ENCODE data around the gene ALK. TPM values are rescaled to one million over a fixed set of nuclear protein-coding genes. Genes with fewer than 3 reads are reported as not detected.

ALK gene
- total and polyA plus RNA-seq, 2 experiments from 2014 or later = 0.35 TPM; not detected in 1

DNA sequence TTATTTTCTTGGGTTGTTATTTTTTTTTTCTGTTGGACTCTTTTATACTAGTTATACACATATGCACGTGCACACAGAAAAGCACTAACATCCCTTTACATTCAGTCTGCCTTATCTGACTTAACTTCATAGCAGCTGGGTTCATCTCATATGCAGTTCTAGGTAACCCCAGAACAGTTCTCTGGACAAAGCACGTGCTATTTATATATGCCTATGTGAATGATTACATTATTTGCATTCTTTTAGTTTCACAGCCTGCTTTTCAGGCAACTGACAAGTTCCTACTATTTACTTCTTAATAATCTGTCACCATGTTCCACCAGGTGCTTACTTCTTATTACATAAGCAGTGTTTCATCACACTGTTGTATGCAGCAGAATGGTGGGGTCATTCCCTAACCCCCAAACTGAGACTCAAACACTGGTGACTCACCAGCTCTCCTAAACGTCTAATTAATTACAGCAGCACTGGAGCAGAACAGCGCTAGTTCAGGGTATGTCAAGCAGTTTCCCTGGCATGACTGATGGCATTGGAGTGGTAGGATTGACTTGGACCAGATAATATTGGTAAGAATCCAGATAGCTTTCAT is 433.3 kb downstream of the ALK start:
- no peak for ATAC-seq
- Histone ChIP-seq H3K4me3 (no peak overlapping the region), H3K4me1 (ENCODE audit: insufficient read depth) (no peaks in the 10 kb centered on the region), H3K9me2 (ENCODE audit: insufficient read depth) (no peaks in the 10 kb centered on the region; the same call in 1 of the 2 replicates), H4K20me1 (replicated peaks; ENCODE audit: insufficient read depth) (no peaks in the 10 kb centered on the region), H3F3A (replicated peaks; ENCODE audit: low read depth) (no peaks in the 10 kb centered on the region), H3K27me3 (ENCODE audit: insufficient read depth) (no peaks in the 10 kb centered on the region), H3K27ac (ENCODE audit: low read depth) (no peak overlapping the region), H3K4me2 (no peak overlapping the region), H2AFZ (no peak overlapping the region), H3K36me3 (ENCODE audit: insufficient read depth) (no peaks in the 10 kb centered on the region), H3K79me2 (replicated peaks; ENCODE audit: insufficient read depth) (no peaks in the 10 kb centered on the region)
- Mint-ChIP-seq H3K36me3 (ENCODE audit: low read depth) (no peaks in the 10 kb centered on the region), H3K27me3 (ENCODE audit: insufficient read depth, low read depth, poor library complexity) (peaks cover 3% of the 10 kb centered on the region), H3K27ac (no peak overlapping the region), H3K9me3 (peaks cover 3% of the 10 kb centered on the region; the same call in 1 of the 3 replicates), H3K4me1 (0 out of 3 replicates have a peak, but pooled peaks cover 3% of the 10 kb centered on the region), H3K4me3 (no peak overlapping the region)
- no peak for TF ChIP-seq ZNF331 (CRISPR knock-in tag; IDR thresholded peaks at IDR 0.05; ENCODE audit: low read depth)
- TF ChIP-seq JUNB (IDR thresholded peaks at IDR 0.05; ENCODE audit: unreplicated experiment) = no peak
- no peak for TF ChIP-seq POLR2AphosphoS5 (IDR thresholded peaks at IDR 0.05; ENCODE audit: low read depth)
- TF ChIP-seq ZNF114 (CRISPR knock-in tag; IDR thresholded peaks at IDR 0.05) = no peak
- no peak for TF ChIP-seq STAT1 (IDR thresholded peaks at IDR 0.05; ENCODE audit: unreplicated experiment)
- TF ChIP-seq, protein P1, sequence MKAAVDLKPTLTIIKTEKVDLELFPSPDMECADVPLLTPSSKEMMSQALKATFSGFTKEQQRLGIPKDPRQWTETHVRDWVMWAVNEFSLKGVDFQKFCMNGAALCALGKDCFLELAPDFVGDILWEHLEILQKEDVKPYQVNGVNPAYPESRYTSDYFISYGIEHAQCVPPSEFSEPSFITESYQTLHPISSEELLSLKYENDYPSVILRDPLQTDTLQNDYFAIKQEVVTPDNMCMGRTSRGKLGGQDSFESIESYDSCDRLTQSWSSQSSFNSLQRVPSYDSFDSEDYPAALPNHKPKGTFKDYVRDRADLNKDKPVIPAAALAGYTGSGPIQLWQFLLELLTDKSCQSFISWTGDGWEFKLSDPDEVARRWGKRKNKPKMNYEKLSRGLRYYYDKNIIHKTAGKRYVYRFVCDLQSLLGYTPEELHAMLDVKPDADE (IDR thresholded peaks at IDR 0.05) = no peak
- TF ChIP-seq EZH2 (IDR thresholded peaks at IDR 0.05; ENCODE audit: low read depth, unreplicated experiment) = no peak
- DNase-seq (ENCODE audit: low spot score) = no peak

- TF ChIP-seq JUNB (IDR thresholded peaks at IDR 0.05; ENCODE audit: unreplicated experiment) (no peak), POLR2AphosphoS5 (IDR thresholded peaks at IDR 0.05; ENCODE audit: low read depth) (no peak), EZH2 (IDR thresholded peaks at IDR 0.05; ENCODE audit: low read depth, unreplicated experiment) (no peak), ZNF462 (CRISPR knock-in tag; IDR thresholded peaks at IDR 0.05) (no peak)
- Histone ChIP-seq H3K79me2 (replicated peaks; ENCODE audit: insufficient read depth) (no peaks in the 10 kb centered on the region), H4K20me1 (replicated peaks; ENCODE audit: insufficient read depth) (no peaks in the 10 kb centered on the region), H3K4me3 (no peak overlapping the region), H3F3A (replicated peaks; ENCODE audit: low read depth) (no peaks in the 10 kb centered on the region), H3K36me3 (ENCODE audit: insufficient read depth) (no peaks in the 10 kb centered on the region), H3K9me2 (ENCODE audit: insufficient read depth) (no peaks in the 10 kb centered on the region; the same call in 1 of the 2 replicates), H3K4me1 (ENCODE audit: insufficient read depth) (no peaks in the 10 kb centered on the region), H2AFZ (0 out of 2 replicates have a peak overlapping the region, but pooled peaks have one; percentile 11), H3K27me3 (ENCODE audit: insufficient read depth) (no peaks in the 10 kb centered on the region), H3K27ac (ENCODE audit: low read depth) (no peak overlapping the region), H3K4me2 (no peak overlapping the region)
- H3K4me3 Mint-ChIP-seq = no peak overlapping the region
- DNase-seq (ENCODE audit: low spot score) (no peak), ATAC-seq (no peak)
- peaks cover 3% of the 10 kb centered on the region; the same call in 1 of the 3 replicates for H3K9me3 Mint-ChIP-seq
- H3K4me1 Mint-ChIP-seq = 0 out of 3 replicates have a peak, but pooled peaks cover 3% of the 10 kb centered on the region
- no peaks in the 10 kb centered on the region for H3K36me3 Mint-ChIP-seq (ENCODE audit: low read depth)
- H3K27ac Mint-ChIP-seq = no peak overlapping the region; the same call in 1 of the 2 replicates
- peaks cover 7% of the 10 kb centered on the region for H3K27me3 Mint-ChIP-seq (ENCODE audit: insufficient read depth, low read depth, poor library complexity)
Measured at GRCh38 chr2:29485631-29486030, 435.8 kb downstream of the ALK start.
